HG02870 (cell line): ENCODE results near the gene NELL1.
A peak's percentile ranks its signal among the peaks of the same experiment; 100 is the strongest.

ENCODE experiments used
- ATAC-seq: cut with Tn5 transposase; IDR thresholded peaks from one replicate; pipeline ENCODE4 v1.9.1; 2021; ENCODE audit warnings: mild to moderate bottlenecking, moderate library complexity; ENCODE audit not compliant: unreplicated experiment

NELL1 gene

DNA sequence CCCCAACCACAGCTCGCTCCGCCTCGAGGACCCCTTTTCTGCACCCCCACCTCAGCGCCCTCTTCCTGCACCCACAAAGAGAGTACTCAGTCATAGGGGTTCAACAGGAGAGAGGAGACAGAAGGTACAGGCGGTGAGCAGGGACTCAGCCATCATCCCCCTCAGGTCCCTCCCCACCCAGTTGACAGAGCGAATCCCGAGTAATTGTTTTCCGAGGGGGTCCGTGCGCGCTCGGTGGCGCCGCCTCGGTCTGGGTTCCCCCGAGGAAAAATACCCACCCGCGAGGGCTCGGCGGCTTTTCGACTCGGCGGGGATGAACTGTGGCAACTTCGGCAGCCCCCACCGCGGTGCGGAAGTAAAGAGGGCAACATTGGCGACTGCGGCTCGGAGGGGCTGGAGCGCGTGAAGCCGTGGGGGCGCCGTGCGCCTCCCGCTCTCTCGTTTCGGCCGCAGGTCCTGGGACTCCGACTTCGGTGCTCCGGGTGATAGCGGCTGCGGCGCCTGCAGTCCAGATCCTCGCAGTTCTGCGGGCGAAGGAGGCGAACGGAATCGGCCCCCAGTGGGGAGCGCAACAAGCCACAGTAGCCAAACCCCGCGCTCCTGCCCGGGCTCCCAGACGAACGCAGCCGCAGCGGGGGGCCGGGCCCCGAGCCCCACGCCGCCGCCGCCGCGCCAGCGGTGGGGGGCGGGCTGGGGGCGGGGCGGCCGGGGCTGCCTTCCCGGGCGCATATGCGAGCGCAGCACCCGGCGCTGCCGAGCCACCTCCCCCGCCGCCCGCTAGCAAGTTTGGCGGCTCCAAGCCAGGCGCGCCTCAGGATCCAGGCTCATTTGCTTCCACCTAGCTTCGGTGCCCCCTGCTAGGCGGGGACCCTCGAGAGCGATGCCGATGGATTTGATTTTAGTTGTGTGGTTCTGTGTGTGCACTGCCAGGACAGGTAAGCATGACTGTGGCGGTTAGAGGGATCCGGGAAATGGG lies at the start of gene NELL1:
TSS of gene NELL1 (plus strand) at position 743 of the 976 bp plus-strand sequence.
- no peak for ATAC-seq

DNA sequence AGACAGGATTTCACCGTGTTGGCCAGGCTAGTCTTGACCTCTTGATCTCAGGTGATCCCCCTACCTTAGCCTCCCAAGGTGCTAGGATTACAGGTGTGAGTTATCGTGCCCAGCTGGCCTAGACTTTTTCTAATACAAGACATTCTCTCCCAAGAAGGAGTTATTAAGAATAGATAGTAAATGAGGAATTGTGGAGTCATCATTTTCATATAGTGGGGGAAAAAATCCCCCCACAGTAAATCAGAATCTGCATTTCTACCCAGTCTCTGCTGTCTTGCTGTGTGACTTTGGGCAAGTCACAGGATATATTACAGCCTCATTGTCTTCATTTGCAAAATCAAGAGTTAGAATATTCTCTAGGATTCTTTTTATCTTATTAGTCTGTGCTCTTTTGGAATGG lies 48.4 kb upstream of the NELL1 start:
- no peak for ATAC-seq

DNA sequence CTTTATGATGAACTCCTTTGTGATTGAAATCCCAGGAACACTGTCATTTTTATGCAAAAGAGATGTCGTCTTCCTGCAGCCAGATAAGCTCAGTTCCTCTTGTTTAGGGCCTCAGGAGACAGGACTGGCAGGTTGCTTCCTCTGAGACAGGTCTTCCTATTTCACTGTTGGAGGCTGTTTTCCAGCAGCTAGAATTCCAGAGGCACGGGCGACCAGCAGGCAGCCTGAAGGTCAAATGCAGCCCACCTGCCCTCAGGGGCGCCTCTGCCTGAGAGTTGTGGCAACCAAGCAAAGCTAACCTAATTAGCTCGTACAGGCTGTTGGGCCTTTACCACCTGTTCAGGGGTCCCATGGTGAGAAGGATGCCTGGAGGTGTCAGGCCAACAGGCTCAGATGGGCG lies 47.7 kb upstream of the NELL1 start:
- ATAC-seq = no peak

DNA sequence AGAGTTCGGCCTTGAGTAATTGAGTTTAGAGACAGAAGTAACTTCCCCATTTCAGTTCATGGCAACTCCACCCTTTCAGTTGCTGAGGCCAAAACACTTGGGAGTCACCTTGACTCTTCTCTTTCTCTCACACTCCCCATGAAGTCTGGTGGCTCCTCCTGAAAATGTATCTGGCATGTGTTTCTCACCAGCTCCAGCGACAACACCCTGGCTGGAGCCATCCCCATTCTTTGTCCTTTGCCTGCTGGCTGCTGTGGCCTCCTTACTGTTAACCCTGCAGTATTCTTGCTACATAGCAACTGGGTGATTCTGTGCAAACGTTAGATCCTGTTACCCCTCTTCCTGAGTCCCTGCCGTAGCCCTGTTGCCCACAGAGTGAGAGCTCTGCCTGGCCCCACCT lies 46.1 kb upstream of the NELL1 start:
- no peak for ATAC-seq

DNA sequence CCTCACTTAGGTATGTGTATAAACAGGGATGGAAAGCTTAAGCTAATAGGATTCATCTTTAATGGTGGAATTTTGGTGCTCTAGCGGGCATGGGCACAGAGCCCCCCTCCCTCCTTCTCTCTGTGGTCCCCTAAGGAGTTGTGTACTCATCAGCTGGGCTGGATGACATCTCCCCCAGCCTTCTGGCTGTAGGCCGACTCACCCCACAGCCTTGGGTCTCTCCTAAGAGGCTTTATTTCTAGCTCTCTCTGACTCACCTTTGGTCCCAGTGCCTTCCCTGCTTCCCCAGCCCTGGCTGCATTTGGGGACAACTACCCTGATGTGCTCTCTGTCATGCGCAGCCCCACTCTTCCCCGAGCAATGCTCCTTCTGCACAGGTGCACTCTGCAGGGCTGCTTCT lies 43.1 kb upstream of the NELL1 start:
- ATAC-seq = no peak

DNA sequence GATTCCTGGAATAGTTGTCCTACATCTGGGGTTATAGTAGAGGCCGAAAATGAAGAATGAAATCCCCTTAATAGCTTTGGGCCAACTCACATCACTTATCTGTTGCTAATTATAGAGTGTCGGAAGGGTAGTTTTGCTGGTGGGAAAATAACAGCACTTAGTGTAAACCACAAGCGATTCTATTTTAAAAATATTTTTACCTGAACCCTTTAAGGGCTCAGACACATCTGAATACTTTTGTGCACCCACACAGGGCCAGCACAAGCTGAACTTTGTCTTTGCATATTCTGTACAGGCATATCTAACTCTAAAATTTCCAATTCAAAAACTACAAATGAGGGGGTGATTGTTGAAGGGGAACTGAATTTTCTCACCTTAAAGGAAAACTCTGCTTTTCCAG lies 42.4 kb upstream of the NELL1 start:
- ATAC-seq = no peak

DNA sequence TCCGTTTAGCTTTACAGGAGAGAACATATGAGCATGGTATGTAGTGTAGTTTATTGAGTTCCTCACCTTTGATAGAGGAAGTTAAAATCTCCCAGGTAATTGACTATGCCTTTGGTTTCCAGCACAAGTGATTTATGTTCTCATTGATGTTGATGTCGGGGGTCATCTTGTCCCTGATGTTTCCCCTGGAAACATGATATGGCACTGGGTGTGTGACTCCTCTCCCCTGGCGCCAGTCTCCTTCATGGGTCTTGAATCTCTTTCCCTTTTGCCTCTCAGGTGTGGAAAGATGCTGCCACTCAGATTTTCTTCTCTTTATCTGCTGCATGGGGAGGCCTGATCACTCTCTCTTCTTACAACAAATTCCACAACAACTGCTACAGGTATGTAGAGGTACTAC lies 41.7 kb upstream of the NELL1 start:
- ATAC-seq = no peak

DNA sequence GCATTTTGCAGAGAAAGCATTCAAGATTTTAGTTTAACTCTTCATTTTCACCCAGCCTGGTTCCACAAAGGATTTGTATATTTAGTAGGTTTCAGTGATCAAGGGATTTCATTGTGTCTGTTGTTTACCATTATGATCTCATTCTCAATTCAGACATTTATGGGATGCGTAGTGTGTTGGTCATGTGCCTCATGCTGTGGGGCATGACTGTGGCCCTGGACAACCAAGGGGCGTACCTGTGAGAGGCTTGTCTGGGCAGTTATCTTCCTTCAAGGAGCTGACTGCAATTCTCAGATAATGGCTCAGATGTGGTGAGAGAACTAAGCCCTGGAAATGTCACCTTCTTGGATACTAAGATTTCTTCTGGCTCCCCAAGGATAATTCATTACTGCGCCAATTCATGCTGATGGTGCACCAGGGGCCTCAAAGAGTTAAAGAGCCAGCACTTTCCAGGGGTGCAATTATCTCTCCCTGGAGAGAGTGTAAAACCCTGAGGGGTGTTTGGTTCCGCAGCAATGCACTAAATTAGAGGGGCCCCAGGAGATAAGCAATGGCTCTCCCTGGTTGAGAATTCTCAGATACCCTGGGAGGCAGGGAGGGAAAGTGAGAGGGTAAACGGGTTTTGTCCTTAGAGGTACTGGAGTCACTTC lies 37.7 kb upstream of the NELL1 start:
- no peak for ATAC-seq

DNA sequence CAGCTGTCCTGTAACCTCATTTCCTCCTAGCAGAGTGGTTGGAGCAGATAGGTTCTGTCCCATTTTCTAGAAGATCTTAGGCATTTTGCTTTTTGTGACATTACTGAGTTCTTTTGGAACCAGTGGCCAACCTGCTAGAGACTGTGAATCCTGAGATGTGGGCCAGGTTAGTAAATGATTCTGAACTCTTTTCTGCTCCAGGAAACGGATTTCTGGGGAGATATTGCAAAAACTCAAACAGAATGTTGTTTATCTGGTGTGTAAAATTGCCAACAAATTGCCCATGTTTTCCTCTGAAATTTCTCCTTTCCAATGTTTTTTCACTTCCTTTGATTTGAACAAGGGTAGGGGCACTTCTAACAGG lies 37.2 kb upstream of the NELL1 start:
- no peak for ATAC-seq

DNA sequence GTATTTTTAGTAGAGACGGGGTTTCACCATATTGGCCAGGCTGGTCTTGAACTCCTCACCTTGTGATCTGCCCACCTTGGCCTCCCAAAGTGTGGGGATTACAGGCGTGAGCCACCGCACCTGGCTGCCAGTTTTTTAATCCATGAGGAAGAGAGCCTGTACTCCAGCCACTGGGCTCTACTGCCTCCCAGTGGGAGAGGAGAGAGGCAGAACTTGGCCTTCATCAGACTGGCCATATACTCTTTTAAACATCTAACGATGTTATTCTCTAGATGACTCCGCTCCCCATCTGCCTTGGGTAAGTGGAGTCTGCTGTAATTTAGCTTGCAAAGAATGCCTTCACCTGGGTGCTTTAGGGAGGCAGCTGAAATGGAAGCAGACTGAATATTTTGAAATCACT lies 35.3 kb upstream of the NELL1 start:
- ATAC-seq = no peak

DNA sequence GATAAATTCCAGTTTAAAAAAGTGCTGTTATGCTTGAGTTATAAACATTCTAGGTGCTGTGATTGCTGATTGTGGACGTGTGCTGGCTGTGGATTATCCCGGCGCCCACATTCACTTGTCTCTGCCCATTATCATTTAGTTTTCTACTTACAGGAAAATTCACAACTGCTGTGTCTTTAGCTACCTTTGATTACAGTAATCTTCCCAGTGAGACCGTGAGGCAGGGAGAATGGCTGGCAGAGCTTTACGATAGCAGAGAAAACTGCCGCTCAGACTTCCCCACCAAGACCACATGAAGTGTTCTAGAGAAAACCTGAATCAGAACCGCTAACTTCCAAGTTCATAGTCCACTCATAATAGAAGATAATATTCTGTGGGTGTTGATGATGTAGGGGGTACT lies 34.6 kb upstream of the NELL1 start:
- no peak for ATAC-seq

DNA sequence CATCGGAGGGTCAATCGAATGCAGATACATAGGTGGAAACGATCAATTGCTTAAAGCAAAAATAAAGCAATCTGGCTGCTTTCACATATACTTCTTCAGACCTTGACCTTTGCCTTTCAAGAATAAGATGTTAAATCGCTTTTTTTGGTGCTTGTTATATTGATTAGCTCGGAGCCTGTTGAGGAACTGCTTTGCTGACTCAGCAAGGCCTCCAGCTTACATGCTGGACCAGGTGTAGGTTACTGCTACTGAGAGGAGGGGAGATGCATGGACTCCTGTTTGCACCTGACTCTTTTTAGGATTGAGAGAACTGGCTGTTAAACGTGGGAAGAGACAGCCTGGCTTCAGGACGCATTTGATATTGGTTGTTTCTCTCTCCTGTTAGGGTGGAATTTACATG lies 31.3 kb upstream of the NELL1 start:
- ATAC-seq = no peak

DNA sequence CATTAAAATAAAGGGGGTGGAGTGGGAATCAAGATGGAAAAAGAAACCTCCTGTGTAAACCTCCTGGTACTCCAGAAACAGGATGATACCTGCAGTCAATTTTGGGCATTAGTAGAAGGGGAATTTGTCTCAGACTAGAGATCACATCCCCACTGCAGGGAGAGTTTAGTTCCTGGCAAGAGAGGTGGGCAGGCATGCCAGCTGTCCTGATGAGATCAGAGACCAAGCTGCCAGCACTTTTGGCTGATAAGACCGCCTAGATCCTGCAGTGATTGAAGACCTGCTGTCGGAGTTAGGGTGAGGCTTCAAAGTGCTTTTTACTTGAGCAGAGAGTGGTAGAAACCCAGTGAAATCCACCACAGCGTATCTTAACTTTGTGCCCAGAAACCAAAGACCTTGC lies 29.7 kb upstream of the NELL1 start:
- no peak for ATAC-seq

DNA sequence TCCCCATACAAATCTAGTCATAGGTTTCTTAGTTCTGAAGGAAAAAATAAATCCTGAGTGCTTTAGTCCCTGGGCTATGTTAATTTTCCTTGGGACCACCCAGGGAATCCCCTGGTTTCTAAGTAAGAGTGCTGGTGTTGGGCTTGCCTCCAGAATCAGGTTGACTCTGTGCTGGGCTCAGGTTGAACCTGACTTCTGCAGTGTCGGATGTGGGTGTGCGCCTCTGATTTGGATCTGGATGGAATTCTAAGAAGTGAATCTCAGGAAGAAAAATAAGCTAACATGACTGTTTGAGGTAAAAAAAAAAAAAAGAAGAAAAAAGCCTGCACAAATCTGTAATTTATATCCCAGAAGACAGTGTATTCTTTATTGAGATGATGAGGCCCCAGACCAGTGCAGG lies 29.0 kb upstream of the NELL1 start:
- ATAC-seq = no peak

DNA sequence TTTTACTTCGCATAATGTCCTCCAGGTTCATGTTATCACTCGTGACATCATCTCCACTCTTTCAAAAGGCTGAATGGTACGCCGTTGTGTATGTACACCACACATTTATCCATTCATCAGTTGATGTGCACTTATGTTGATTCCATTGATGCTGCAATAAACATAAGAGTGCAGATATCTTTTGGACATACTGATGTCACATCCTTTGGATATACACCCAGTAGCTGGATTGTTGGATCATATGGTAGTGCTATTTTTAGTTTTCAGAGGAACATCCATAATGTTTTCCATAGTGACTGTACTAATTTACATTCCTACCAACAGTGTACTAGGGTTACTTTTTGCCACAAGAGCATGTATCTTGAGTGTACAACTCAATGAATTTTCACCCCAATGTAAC lies 25.0 kb upstream of the NELL1 start:
- ATAC-seq = no peak

DNA sequence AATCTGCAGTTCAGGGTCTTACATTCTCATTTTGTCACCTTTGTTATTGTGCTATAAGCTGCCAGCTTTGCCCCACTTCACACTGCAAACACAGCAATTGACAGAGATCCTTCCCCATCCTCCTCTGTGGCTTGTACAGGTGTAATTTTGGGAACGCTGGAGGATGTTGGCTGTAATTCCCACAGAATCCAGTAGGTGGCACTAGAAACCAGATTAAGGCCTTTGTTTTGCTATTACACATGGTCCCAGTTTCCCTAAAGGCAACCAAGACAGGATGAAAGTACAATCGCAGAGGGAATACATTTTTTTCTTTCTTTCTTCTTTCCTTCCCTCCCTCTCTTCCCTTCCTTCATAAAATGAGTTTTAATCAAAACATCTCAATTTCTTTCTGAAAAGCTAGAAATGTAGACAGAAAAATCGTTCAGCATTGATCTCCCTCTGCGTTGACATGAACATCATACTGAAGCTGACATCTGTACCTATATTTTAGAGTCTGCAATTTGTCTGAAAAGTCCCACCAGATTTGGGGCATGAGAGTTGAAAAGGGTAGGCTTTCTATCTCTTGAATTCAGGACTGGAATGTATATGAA lies 21.3 kb upstream of the NELL1 start:
- ATAC-seq = peak; percentile 78

DNA sequence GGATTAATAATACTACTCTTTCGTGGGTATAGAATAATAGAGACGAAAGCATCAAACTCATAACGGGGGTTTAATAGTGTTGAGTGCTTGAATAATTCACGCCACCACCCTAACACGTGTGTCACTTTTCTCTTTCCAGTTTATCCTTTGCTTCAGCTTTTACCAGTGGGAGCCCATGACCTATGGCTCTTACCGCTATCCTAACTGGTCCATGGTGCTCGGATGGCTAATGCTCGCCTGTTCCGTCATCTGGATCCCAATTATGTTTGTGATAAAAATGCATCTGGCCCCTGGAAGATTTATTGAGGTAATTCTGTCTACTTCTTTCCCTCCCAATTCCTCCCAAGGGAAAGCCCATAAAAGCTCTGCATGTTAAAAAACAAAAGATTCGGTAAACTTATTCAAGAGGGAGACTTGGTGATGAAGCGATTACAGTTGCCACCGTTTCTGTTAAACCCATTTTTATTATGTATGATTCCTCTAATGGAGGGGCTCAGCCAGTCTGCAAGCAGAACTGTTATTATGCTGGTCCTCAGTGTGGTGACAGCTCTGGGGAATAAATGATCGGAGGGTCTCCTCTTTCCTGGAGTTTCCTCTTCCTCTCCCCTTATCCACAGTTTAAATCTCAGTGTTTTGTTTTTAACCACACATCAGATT lies 17.1 kb upstream of the NELL1 start:
- ATAC-seq = no peak

DNA sequence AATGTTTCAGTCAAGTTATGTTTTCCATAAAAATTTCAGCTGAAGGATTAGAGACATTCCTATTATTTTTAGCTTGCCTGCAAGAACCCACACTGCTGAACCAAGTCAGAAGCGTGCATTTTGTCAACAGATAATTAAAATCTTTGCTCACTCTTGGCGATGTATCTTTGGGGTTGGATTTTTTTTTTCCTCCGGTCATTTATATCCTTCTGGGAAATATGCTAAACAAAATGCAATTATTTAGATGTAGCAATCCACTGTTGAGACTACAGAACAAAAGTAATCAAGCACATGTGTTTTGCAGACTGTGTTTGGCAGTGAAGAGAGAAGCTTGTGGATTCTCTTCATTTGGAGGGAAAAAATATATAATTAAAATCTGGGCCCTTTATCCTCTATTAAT lies 15.3 kb upstream of the NELL1 start:
- ATAC-seq = no peak

DNA sequence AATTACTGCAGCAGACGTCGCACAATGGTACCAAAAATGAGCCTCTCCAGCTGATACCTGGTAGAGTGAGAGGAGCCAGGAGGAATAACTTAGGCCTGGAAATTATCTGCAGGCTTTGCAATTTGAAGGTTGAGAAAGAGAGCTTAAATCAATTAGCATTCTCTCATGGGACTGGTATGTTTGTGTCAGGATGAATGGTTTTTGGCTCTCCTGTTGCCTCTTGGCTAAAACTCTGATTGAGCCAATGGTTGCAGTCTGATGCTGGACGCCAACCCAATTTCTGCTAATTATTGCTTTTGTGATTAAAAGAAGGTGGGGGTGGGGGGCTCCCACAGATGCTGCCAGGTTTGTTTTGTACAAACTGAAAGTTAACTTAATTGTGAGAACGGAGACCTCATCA lies 12.5 kb upstream of the NELL1 start:
- no peak for ATAC-seq

DNA sequence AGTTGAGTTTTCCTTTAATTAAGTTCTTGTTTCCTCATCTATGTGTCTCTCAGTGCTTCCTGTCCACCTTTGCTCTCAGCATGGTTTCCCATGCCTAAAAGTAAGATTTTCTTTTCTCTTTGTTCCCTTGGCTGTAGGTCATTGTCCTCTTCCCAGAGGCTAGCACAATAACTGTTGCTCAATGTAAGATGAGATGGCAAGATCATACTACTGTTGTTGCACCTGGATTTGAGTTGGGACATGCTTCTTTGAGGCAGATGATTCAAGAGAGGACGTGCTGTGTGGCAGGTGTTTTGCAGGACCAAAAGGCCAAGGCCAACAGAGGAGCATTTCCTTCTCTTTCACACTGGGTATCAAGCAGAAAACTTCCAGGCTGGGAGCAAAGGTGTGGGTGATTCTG lies 11.3 kb upstream of the NELL1 start:
- no peak for ATAC-seq

DNA sequence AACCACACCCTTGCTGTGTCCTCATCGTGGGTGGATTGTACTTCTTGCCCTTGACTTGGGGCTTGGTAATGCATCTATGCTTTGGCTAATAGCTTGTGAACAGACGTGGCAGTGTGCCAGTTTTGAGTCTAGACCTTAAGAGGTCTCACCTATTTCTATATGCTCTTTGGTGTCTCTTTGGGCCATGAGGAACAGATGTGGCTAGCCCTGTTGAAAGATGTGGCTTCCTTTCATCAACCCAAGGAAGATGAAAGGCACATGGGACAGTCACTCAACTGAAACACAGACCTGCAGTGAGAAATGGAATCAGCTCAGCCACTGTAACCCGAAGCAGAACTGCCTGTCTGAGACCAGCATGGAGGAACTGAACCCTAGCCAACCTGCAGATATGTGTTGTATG lies 7.9 kb upstream of the NELL1 start:
- no peak for ATAC-seq

DNA sequence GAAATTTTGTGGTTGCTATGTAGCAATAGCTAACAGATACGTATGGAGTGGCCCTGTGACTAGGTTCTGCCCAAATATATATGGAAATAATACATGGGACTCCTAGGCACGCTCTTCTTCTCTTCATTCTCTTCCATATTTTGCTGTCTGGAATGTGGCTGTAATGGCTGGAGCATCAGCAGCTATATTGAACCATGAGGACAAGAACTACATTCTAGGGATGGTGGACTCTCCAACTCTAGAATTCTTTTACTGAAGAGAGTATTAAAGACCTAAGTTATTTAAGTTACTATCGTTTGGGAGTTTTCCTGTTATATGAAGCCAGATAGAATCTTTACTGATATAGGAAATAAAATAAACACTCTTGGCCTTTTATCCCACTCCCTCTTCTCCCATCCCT lies 7.5 kb upstream of the NELL1 start:
- no peak for ATAC-seq
